Testis (tissue), 2 donors: Measurements from ENCODE around the gene PDRG1.

Experiments
- CTCF ChIP-seq, 3 experiments: fragments of 450-650 bp in 2 of 3; fragments of 200-600 bp in 1 of 3; sonication (generic) in 1 of 3; IDR thresholded peaks; one replicate each; pipeline ENCODE4 v1.5.1; 2016 to 2019; ENCODE audit warnings: antibody characterized with exemption in 3 of 3, mild to moderate bottlenecking in 2 of 3, moderate library complexity in 1 of 3
- POLR2A ChIP-seq: fragments of 450-650 bp; IDR thresholded peaks from one replicate; pipeline ENCODE4 v1.6.1; 2017; ENCODE audit warnings: antibody characterized with exemption, mild to moderate bottlenecking, moderate library complexity

GRCh38 chr20:31915491-31916280 lies 36.2 kb downstream of the PDRG1 start:
- TF ChIP-seq CTCF (IDR thresholded peaks at IDR 0.05) = no peak
- TF ChIP-seq POLR2A = no peak
